ENCODE measurements around the gene PKN1. TPM values are rescaled to one million over a fixed set of nuclear protein-coding genes. Genes with fewer than 3 reads are reported as not detected.

PKN1 gene
- total and polyA plus RNA-seq, 2 of the 13 experiments (the other 11 are each of a cell fraction or from before 2014, with no cell fraction given) = 45.7 to 54.5 TPM

GRCh38 chr19:14418856-14419105 lies 14.3 kb upstream of the PKN1 start (continued):
- TF ChIP-seq, protein P1, sequence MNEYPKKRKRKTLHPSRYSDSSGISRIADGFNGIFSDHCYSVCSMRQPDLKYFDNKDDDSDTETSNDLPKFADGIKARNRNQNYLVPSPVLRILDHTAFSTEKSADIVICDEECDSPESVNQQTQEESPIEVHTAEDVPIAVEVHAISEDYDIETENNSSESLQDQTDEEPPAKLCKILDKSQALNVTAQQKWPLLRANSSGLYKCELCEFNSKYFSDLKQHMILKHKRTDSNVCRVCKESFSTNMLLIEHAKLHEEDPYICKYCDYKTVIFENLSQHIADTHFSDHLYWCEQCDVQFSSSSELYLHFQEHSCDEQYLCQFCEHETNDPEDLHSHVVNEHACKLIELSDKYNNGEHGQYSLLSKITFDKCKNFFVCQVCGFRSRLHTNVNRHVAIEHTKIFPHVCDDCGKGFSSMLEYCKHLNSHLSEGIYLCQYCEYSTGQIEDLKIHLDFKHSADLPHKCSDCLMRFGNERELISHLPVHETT (CRISPR knock-in tag; conservative IDR thresholded peaks at IDR 0.05) = peak; percentile 27; the same call in 1 of the 2 replicates
- TF ChIP-seq ZNF264 (CRISPR knock-in tag; IDR thresholded peaks at IDR 0.05) = 0 out of 2 replicates have a peak, but pooled peaks have one; percentile 34
- TF ChIP-seq, protein P2, sequence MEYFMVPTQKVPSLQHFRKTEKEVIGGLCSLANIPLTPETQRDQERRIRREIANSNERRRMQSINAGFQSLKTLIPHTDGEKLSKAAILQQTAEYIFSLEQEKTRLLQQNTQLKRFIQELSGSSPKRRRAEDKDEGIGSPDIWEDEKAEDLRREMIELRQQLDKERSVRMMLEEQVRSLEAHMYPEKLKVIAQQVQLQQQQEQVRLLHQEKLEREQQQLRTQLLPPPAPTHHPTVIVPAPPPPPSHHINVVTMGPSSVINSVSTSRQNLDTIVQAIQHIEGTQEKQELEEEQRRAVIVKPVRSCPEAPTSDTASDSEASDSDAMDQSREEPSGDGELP (IDR thresholded peaks at IDR 0.05; ENCODE audit: borderline replicate concordance, low read depth) = no peak
- peak; percentile 68; the same call in 1 of the 2 replicates for TF ChIP-seq ZFY (CRISPR knock-in tag; IDR thresholded peaks at IDR 0.05)
- TF ChIP-seq IKZF1 (IDR thresholded peaks at IDR 0.05) = no peak
- peak; percentile 49; the same call in 1 of the 2 replicates for TF ChIP-seq ZNF800 (CRISPR knock-in tag; IDR thresholded peaks at IDR 0.05)
- TF ChIP-seq THAP8 (CRISPR knock-in tag; IDR thresholded peaks at IDR 0.05; ENCODE audit: borderline replicate concordance) = no peak
- TF ChIP-seq ZNF839 (CRISPR knock-in tag; IDR thresholded peaks at IDR 0.05; ENCODE audit: borderline replicate concordance) = 0 out of 2 replicates have a peak, but pooled peaks have one; percentile 8
- TF ChIP-seq MEIS2 (CRISPR knock-in tag; IDR thresholded peaks at IDR 0.05) = peak; percentile 55; the same call in 1 of the 2 replicates
- TF ChIP-seq RFXAP (CRISPR knock-in tag; IDR thresholded peaks at IDR 0.05; ENCODE audit: borderline replicate concordance) = 0 out of 2 replicates have a peak, but pooled peaks have one; percentile 43
- peak; percentile 4; the same call in 1 of the 2 replicates for TF ChIP-seq DR1 (CRISPR knock-in tag; IDR thresholded peaks at IDR 0.05)
- no peak for TF ChIP-seq ADNP (CRISPR knock-in tag; IDR thresholded peaks at IDR 0.05)
- TF ChIP-seq ISL2 (CRISPR knock-in tag; IDR thresholded peaks at IDR 0.05) = peak; percentile 54
- TF ChIP-seq ZBTB7A (CRISPR knock-in tag; IDR thresholded peaks at IDR 0.05) = no peak
- TF ChIP-seq, protein P3, sequence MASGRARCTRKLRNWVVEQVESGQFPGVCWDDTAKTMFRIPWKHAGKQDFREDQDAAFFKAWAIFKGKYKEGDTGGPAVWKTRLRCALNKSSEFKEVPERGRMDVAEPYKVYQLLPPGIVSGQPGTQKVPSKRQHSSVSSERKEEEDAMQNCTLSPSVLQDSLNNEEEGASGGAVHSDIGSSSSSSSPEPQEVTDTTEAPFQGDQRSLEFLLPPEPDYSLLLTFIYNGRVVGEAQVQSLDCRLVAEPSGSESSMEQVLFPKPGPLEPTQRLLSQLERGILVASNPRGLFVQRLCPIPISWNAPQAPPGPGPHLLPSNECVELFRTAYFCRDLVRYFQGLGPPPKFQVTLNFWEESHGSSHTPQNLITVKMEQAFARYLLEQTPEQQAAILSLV (CRISPR knock-in tag; IDR thresholded peaks at IDR 0.05; ENCODE audit: borderline replicate concordance) = 0 out of 2 replicates have a peak, but pooled peaks have one; percentile 33
- 0 out of 2 replicates have a peak, but pooled peaks have one; percentile 6 for TF ChIP-seq RXRA (CRISPR knock-in tag; IDR thresholded peaks at IDR 0.05)
- TF ChIP-seq FOXO4 (CRISPR knock-in tag; conservative IDR thresholded peaks at IDR 0.05) = 0 out of 2 replicates have a peak, but pooled peaks have one; percentile 58
- TF ChIP-seq, protein P4, sequence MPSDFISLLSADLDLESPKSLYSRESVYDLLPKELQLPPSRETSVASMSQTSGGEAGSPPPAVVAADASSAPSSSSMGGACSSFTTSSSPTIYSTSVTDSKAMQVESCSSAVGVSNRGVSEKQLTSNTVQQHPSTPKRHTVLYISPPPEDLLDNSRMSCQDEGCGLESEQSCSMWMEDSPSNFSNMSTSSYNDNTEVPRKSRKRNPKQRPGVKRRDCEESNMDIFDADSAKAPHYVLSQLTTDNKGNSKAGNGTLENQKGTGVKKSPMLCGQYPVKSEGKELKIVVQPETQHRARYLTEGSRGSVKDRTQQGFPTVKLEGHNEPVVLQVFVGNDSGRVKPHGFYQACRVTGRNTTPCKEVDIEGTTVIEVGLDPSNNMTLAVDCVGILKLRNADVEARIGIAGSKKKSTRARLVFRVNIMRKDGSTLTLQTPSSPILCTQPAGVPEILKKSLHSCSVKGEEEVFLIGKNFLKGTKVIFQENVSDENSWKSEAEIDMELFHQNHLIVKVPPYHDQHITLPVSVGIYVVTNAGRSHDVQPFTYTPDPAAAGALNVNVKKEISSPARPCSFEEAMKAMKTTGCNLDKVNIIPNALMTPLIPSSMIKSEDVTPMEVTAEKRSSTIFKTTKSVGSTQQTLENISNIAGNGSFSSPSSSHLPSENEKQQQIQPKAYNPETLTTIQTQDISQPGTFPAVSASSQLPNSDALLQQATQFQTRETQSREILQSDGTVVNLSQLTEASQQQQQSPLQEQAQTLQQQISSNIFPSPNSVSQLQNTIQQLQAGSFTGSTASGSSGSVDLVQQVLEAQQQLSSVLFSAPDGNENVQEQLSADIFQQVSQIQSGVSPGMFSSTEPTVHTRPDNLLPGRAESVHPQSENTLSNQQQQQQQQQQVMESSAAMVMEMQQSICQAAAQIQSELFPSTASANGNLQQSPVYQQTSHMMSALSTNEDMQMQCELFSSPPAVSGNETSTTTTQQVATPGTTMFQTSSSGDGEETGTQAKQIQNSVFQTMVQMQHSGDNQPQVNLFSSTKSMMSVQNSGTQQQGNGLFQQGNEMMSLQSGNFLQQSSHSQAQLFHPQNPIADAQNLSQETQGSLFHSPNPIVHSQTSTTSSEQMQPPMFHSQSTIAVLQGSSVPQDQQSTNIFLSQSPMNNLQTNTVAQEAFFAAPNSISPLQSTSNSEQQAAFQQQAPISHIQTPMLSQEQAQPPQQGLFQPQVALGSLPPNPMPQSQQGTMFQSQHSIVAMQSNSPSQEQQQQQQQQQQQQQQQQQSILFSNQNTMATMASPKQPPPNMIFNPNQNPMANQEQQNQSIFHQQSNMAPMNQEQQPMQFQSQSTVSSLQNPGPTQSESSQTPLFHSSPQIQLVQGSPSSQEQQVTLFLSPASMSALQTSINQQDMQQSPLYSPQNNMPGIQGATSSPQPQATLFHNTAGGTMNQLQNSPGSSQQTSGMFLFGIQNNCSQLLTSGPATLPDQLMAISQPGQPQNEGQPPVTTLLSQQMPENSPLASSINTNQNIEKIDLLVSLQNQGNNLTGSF (CRISPR knock-in tag; IDR thresholded peaks at IDR 0.05) = 0 out of 2 replicates have a peak, but pooled peaks have one; percentile 25

Data from HepG2 (cell line).